Measurements from ENCODE around the gene ITIH1. TPM values are rescaled to one million over a fixed set of nuclear protein-coding genes. Genes with fewer than 3 reads are reported as not detected.

Gene ITIH1
- polyA plus RNA-seq, 4 donors = 0.05 to 0.56 (median 0.22) TPM; not detected in 1

DNA sequence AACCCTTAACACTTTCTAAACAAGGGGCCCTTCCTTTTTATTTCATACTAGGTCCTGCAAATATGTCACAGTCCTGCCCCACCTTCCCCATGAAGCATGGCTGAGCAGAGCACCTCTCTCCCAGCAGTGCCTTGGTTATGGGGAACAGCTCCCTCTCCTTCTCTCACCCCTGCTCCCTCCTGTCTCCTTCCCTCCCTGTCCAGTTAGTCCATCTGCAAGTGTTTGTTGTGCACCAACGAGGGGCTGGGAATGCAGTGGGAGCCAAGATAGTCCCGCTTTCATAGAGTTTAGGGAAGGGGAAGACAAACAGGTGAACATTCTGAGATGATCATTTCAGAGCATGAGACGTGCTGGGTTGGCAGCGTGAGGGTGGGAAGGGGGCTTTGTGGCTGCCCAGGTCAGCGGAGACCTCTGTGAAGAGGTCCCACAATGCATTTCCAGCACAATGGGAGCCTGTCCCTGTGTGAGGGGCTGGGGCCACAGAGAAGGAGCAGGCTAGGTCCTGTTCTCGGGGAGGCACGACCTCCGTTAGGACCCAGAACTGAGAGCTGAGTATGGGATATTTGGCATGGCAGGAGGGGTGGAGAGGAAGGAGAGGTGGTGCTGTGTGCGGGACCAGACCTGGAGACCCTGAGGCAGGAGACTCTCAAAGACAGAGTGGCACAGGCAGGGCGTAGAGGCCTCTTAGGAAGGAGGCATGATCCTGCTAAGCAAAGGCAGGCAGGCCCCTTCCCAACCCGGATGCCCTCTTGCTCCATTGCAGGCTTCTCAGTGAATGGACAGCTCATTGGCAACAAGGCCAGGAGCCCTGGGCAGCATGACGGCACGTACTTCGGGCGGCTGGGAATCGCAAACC is 11.7 kb downstream of the ITIH1 start:
- no peak for DNase-seq (ENCODE audit: low read depth in 4 of 4, low spot score in 3 of 4)

GRCh38 chr3:52789746-52790040 is 12.3 kb downstream of the ITIH1 start:
- DNase-seq (ENCODE audit: low read depth in 4 of 4, low spot score in 3 of 4) = no peak

- DNase-seq (ENCODE audit: low read depth in 4 of 4, low spot score in 3 of 4) = no peak
These were observed 12.9 kb downstream of the ITIH1 start for GRCh38 chr3:52790337-52790736.

GRCh38 chr3:52790741-52791140 is 13.3 kb downstream of the ITIH1 start:
- DNase-seq (ENCODE audit: low read depth in 4 of 4, low spot score in 3 of 4) = no peak

- no peak for DNase-seq (ENCODE audit: low read depth in 4 of 4, low spot score in 3 of 4)
These were observed 14.0 kb downstream of the ITIH1 start for GRCh38 chr3:52791366-52791765.

- DNase-seq (ENCODE audit: low read depth in 4 of 4, low spot score in 3 of 4) = no peak
These were observed 14.5 kb downstream of the ITIH1 start for GRCh38 chr3:52791928-52792327.

- DNase-seq (ENCODE audit: low read depth in 4 of 4, low spot score in 3 of 4) = no peak
These were observed 15.0 kb downstream of the ITIH1 start for GRCh38 chr3:52792413-52792812.

DNA sequence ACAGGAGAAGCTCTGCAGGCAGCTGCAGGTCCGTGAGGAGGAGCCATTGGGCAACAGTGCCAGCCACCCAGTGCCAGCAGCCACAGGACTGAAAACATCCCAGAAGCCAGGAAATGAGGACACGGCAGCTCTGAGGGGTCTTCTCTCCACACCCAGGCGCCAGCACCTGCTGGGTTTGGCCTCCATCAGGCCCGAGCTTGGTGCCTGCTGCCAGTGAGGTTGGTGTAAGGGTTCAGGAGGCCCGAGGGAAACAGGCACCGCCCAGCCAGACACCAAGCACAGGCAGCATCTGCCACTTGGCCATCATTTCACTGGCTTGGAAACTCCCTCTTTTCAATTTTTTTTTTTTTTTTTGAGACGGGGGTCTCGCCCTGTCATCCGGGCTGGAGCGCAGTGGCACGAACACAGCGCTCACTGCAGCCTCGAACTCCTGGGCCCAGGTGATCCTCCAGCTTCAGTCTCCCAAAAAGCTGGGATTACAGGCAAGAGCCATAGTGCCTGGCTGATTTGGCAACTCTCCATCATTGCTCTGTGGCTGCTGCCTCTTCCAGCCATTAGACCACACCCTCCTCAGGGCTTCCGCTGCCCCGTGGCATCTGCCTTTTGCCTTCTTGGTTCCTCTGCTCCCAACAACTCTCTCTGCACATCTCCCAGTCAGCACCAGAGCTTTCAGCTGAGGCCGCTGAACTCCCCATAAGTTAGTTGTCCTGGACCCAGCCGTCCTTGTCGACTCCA is 15.7 kb downstream of the ITIH1 start:
- no peak for DNase-seq (ENCODE audit: low read depth in 4 of 4, low spot score in 3 of 4)

GRCh38 chr3:52793702-52794611 is 16.6 kb downstream of the ITIH1 start:
- no peak for DNase-seq (ENCODE audit: low read depth in 4 of 4, low spot score in 3 of 4)

DNA sequence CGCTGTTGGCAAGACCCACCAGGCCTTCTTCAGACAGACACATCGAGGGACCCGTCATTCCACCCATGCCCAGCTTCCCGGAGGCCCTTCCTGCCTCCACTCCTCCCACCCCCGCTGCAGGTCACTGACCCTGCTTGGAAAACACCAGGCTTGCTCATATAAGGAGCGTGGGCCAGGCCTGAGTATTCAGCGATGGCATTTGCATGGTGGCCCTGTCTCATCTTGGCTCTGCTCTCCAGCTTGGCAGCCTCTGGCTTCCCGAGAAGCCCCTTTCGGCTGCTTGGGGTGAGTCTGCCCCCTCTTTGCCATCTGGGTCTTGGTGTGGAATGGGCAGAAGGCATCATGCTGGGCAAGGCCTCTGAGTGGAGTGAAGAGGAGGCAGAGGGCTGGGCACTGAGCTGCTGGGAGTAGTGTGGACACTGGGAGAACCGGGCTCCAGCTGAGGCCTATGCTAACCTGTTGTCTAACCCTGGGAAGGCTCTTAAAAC is 17.3 kb downstream of the ITIH1 start, which contains the start of gene ITIH3:
Gene ITIH3 (plus strand): TSS at position 185 of the 488 bp plus-strand sequence. CDS start 8 bp downstream, at position 193.
- DNase-seq (ENCODE audit: low read depth in 4 of 4, low spot score in 3 of 4) = no peak

- no peak for DNase-seq (ENCODE audit: low read depth in 4 of 4, low spot score in 3 of 4)
These were observed 18.0 kb downstream of the ITIH1 start for GRCh38 chr3:52795298-52795900.

DNA sequence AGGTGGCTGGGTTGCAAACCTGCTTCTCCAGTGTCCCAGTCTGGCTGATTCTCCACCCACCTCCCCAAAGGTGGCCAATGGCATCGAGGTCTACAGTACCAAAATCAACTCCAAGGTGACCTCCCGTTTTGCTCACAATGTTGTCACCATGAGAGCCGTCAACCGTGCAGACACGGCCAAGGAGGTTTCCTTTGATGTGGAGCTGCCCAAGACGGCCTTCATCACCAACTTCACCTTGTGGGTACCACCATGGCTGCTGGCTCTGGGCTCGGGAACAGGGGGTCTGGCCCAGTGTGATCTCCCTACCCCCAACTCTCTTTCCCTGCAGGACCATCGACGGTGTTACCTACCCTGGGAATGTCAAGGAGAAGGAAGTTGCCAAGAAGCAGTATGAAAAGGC is 19.0 kb downstream of the ITIH1 start:
- DNase-seq (ENCODE audit: low read depth in 4 of 4, low spot score in 3 of 4) = no peak

DNA sequence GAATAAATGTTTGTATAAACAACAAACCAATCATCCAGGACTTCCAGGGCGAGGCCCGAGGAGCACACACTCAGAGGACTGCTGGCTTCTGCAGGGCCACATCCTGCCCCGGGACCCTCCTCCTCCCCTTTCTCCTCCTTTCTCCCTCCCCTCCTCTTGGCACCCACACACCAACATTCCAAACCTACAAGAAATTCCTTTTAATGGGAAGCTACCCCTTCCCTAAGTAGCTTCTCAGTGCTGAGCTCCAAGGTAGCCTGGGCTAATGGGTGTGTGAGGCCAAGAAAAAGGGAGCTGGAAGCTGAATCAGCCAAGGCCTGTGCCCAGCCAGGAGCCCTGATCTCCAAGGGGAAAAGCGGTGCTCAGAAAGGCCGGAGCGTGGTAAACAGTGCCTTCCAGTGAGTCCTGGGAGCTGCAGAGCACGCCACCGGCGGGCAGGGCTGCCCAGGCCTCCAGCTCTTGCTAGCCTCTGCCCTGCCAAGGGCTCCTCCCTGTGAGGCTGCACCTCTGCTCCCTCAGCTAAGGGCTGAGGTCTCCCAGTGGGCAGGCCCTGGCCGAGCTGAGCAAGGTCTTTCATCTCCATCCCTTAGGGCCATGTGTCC is 21.1 kb downstream of the ITIH1 start:
- DNase-seq (ENCODE audit: low read depth in 4 of 4, low spot score in 3 of 4) = no peak

- DNase-seq (ENCODE audit: low read depth in 4 of 4, low spot score in 3 of 4) = no peak
These were observed 21.6 kb downstream of the ITIH1 start for GRCh38 chr3:52798978-52799476.

DNA sequence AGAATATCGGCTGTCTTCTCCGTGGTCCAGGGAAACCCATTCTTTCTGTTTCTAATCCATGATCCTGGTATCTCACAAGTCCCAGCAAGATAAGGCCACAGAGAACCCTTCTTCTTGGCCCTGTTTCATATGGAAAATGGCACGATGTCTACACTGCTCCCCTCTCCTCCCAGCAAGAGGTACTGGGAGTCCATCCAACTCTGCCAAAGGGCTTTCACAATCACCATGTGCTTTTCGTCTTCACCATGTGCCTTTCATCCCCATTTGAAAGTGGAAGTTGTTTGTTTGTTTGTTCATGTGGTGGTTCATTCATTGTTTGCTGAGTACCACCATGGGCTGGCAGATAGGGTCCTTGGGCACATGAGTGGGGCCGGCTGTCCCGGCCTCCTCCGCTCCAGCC is 22.7 kb downstream of the ITIH1 start:
- DNase-seq (ENCODE audit: low read depth in 4 of 4, low spot score in 3 of 4) = no peak

DNA sequence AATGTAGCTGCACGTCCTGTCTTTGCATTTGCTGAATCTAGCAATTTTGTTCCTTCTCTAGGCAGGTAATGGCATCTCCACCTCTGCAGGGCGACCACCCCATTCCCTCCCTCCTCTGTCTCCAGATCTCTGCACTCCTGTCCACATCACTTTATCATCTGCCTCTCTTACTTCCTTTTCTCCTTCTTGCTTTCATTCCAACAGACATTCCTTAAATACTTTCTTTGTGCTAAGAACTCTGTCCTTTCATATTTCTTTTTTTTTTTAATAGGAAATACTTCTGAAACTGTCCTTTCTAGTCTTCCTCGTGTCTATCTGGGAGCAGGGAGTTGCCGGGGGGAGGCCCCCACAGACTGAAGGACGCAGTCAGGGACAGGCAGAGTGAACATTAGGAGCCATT is 24.4 kb downstream of the ITIH1 start:
- no peak for DNase-seq (ENCODE audit: low read depth in 4 of 4, low spot score in 3 of 4)

GRCh38 chr3:52805270-52806039 is 28.1 kb downstream of the ITIH1 start:
- no peak for DNase-seq (ENCODE audit: low read depth in 4 of 4, low spot score in 3 of 4)

DNA sequence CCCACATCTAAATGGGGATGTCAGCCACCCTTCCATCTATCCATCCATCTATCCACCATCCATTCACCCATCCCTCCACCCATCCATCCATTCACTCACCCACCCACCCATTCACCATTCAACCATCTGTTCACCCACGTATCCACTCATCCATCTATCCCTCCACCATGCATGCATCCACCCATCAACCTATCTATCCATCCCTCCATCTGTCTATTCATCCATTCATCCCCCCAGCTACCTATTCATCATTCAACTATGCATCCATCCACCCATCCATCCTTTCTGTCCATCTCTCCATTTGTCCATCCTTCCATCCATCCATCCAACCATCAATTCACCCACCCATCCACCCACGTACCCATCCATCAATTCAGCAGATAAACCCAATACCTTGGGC is 31.8 kb downstream of the ITIH1 start:
- no peak for DNase-seq (ENCODE audit: low read depth in 4 of 4, low spot score in 3 of 4)

Data from right renal pelvis (tissue), 4 donors.